H9 (cell line): ENCODE measurements around the gene GAS2. TPM values are rescaled to one million over a fixed set of nuclear protein-coding genes. Genes with fewer than 3 reads are reported as not detected.

ENCODE experiments used
- DNase-seq: peaks from one replicate; pipeline ENCODE4 v3.0.0-alpha.2; 2017
- H2AFZ ChIP-seq: one replicate; pipeline ENCODE4 v1.6.1; 2013; ENCODE audit warnings: mild to moderate bottlenecking, low read length, control low read depth, moderate library complexity
- H2AK5ac ChIP-seq: 2 replicates; pipeline ENCODE4 v1.6.1; 2013; ENCODE audit warnings: low read length, control low read depth, mixed read lengths; ENCODE audit not compliant: insufficient read length
- H2BK120ac ChIP-seq: one replicate; pipeline ENCODE4 v1.6.1; 2013; ENCODE audit warnings: low read depth, mild to moderate bottlenecking, low read length, control low read depth, inconsistent platforms; ENCODE audit not compliant: poor library complexity, severe bottlenecking
- H2BK12ac ChIP-seq: 2 replicates; pipeline ENCODE4 v1.6.1; 2013; ENCODE audit warnings: low read length, control low read depth, mixed read lengths, low read depth; ENCODE audit not compliant: insufficient read length
- H2BK15ac ChIP-seq: 2 replicates; pipeline ENCODE4 v1.6.1; 2013; ENCODE audit warnings: low read depth, low read length, control low read depth
- H2BK20ac ChIP-seq: one replicate; pipeline ENCODE4 v1.6.1; 2013; ENCODE audit warnings: low read depth, mild to moderate bottlenecking, low read length, control low read depth, inconsistent platforms; ENCODE audit not compliant: poor library complexity, severe bottlenecking
- H2BK5ac ChIP-seq: 2 replicates; pipeline ENCODE4 v1.6.1; 2013; ENCODE audit warnings: low read length, control low read depth, mixed read lengths; ENCODE audit not compliant: insufficient read length
- H3K14ac ChIP-seq: 2 replicates; pipeline ENCODE4 v1.6.1; 2013; ENCODE audit warnings: low read length, control low read depth; ENCODE audit not compliant: insufficient read depth
- H3K18ac ChIP-seq: 2 replicates; pipeline ENCODE4 v1.6.1; 2013; ENCODE audit warnings: low read depth, mild to moderate bottlenecking, mixed read lengths, low read length, control low read depth; ENCODE audit not compliant: insufficient read length
- H3K23ac ChIP-seq: 2 replicates; pipeline ENCODE4 v1.6.1; 2013; ENCODE audit warnings: low read length, control low read depth, mixed read lengths, low read depth; ENCODE audit not compliant: insufficient read length
- H3K23me2 ChIP-seq: 2 replicates; pipeline ENCODE4 v1.6.1; 2013; ENCODE audit warnings: low read depth, mild to moderate bottlenecking, mixed read lengths, low read length, control low read depth; ENCODE audit not compliant: insufficient read length, poor library complexity, severe bottlenecking
- H3K27ac ChIP-seq: 2 replicates; pipeline ENCODE4 v1.5.1; 2013; ENCODE audit warnings: low read length, control low read depth, mixed read lengths, low read depth; ENCODE audit not compliant: insufficient read length
- H3K27me3 ChIP-seq: 2 replicates; pipeline ENCODE4 v1.6.1; 2013; ENCODE audit warnings: low read length, control low read depth, inconsistent platforms; ENCODE audit not compliant: insufficient read depth
- H3K4ac ChIP-seq: 2 replicates; pipeline ENCODE4 v1.6.1; 2013; ENCODE audit warnings: low read depth, mild to moderate bottlenecking, control low read depth, inconsistent platforms, low read length, moderate library complexity
- H3K4me1 ChIP-seq: 2 replicates; pipeline ENCODE4 v1.6.1; 2013; ENCODE audit warnings: low read length, control low read depth, inconsistent platforms; ENCODE audit not compliant: insufficient read depth
- H3K4me2 ChIP-seq: 2 replicates; pipeline ENCODE4 v1.6.1; 2013; ENCODE audit warnings: low read length, control low read depth, mixed read lengths; ENCODE audit not compliant: insufficient read length, insufficient read depth
- H3K56ac ChIP-seq: 2 replicates; pipeline ENCODE4 v1.6.1; 2013; ENCODE audit warnings: low read depth, mild to moderate bottlenecking, mixed read lengths, low read length, control low read depth; ENCODE audit not compliant: insufficient read length
- H3K79me1 ChIP-seq: 2 replicates; pipeline ENCODE4 v1.6.1; 2013; ENCODE audit warnings: low read depth, mild to moderate bottlenecking, moderate library complexity, low read length, control low read depth, inconsistent platforms; ENCODE audit not compliant: insufficient read depth, poor library complexity, severe bottlenecking
- H3K79me2 ChIP-seq: 2 replicates; pipeline ENCODE4 v1.6.1; 2013; ENCODE audit warnings: low read length, control low read depth, inconsistent platforms; ENCODE audit not compliant: insufficient read depth
- H3K9ac ChIP-seq: 2 replicates; pipeline ENCODE4 v1.6.1; 2013; ENCODE audit warnings: low read length, control low read depth, mixed read lengths; ENCODE audit not compliant: insufficient read length; ENCODE audit errors: extremely low read depth
- H3K9me3 ChIP-seq: one replicate; pipeline ENCODE4 v1.6.1; 2013; ENCODE audit warnings: low read depth, low read length, inconsistent platforms; ENCODE audit not compliant: control insufficient read depth
- H3T11ph ChIP-seq: one replicate; pipeline ENCODE4 v1.6.1; 2013; ENCODE audit warnings: mild to moderate bottlenecking, low read length, control low read depth, inconsistent platforms
- H4K20me1 ChIP-seq: one replicate; pipeline ENCODE4 v1.6.1; 2013; ENCODE audit not compliant: control insufficient read depth, insufficient read length, insufficient read depth
- H4K5ac ChIP-seq: 2 replicates; pipeline ENCODE4 v1.6.1; 2013; ENCODE audit warnings: low read depth, mild to moderate bottlenecking, mixed read lengths, low read length, control low read depth; ENCODE audit not compliant: insufficient read length
- H4K8ac ChIP-seq: replicated peaks from 2 replicates; pipeline ENCODE4 v1.6.1; 2013; ENCODE audit warnings: low read length, control low read depth, mixed read lengths, low read depth; ENCODE audit not compliant: insufficient read length
- H4K91ac ChIP-seq: 2 replicates; pipeline ENCODE4 v1.6.1; 2013; ENCODE audit warnings: low read depth, mild to moderate bottlenecking, moderate library complexity, mixed read lengths, low read length, control low read depth; ENCODE audit not compliant: insufficient read length
- H3K27ac Mint-ChIP-seq, 3 experiments: 2 replicates in 2 of 3; 3 replicates in 1 of 3; pipeline ENCODE4 v1.8.0; 2020 to 2021; ENCODE audit warnings: mixed read lengths in 3 of 3, mild to moderate bottlenecking in 1 of 3, moderate library complexity in 1 of 3
- H3K27me3 Mint-ChIP-seq: 2 replicates; pipeline ENCODE4 v1.8.0; 2021; ENCODE audit warnings: low read depth, mild to moderate bottlenecking, moderate library complexity, mixed read lengths
- H3K36me3 Mint-ChIP-seq, 3 experiments: 2 replicates in 2 of 3; 3 replicates in 1 of 3; pipeline ENCODE4 v1.8.0; 2020 to 2021; ENCODE audit warnings: low read depth in 3 of 3, mixed read lengths in 3 of 3; ENCODE audit not compliant: insufficient read depth in 1 of 3
- H3K4me1 Mint-ChIP-seq, 2 experiments: 2 replicates each; pipeline ENCODE4 v1.8.0; 2020; ENCODE audit warnings: mixed read lengths in 2 of 2
- H3K4me3 Mint-ChIP-seq, 2 experiments: 2 replicates in 1 of 2; 3 replicates in 1 of 2; pipeline ENCODE4 v1.8.0; 2020 to 2021; ENCODE audit warnings: mild to moderate bottlenecking in 2 of 2, mixed read lengths in 2 of 2, moderate library complexity in 1 of 2
- H3K9me3 Mint-ChIP-seq, 2 experiments: 2 replicates in 1 of 2; 3 replicates in 1 of 2; pipeline ENCODE4 v1.8.0; 2020; ENCODE audit warnings: mild to moderate bottlenecking in 2 of 2, mixed read lengths in 2 of 2, moderate library complexity in 1 of 2
- WGBS: extraction: QIAGEN DNeasy Blood & Tissue Kit; methylation state at CpG from one replicate; pipeline ENCODE4 v1.1.7; 2013; ENCODE audit warnings: missing lambda C conversion rate, low lambda C conversion rate, mixed read lengths; ENCODE audit not compliant: insufficient read length; ENCODE audit errors: extremely low coverage; 5-methylcytosine and 5-hydroxymethylcytosine counted together
- total RNA-seq: library from RNA; stranded (reverse); gene quantifications from 2 replicates; pipeline ENCODE4 v1.2.1, GENCODE V29; 2021
- TF ChIP-seq, protein P1 (sequence below): fragments of 200-600 bp; sonication (generic); conservative IDR thresholded peaks from 3 replicates; pipeline ENCODE4 v1.8.0; 2021; ENCODE audit warnings: antibody characterized with exemption, mild to moderate bottlenecking

The GAS2 gene
- total RNA-seq, 1 experiment from 2014 or later = 1.7 TPM

DNA sequence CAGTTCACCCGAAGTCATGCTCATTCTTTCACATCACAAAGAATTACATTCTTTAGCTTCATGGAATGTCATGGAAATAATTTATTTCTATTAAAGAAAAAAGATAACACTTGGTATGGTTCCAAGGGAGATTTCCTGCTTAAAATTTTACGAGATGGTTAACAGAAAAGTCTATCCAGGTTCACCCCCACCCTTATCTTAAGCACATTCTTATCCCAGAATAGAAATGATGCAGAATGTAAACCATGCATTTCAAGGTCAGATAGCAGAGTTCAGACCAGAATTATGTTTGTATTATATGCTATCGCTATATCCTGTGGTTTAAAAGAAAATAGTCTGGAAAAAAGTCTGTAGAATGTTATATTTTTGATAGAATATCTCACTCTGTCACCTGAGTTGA is 58.7 kb downstream of the GAS2 start:
- Histone ChIP-seq H3K9ac (no peak overlapping the region), H3T11ph (no peak overlapping the region), H3K23me2 (no peaks in the 10 kb centered on the region), H4K91ac (no peak overlapping the region), H2BK120ac (no peak overlapping the region), H4K5ac (no peak overlapping the region), H3K4ac (no peak overlapping the region), H2AFZ (no peak overlapping the region), H3K27ac (no peak overlapping the region), H3K9me3 (no peaks in the 10 kb centered on the region), H3K79me1 (no peaks in the 10 kb centered on the region), H4K20me1 (no peaks in the 10 kb centered on the region), H2AK5ac (no peak overlapping the region), H3K56ac (no peak overlapping the region), H2BK15ac (no peak overlapping the region), H3K14ac (no peak overlapping the region), H3K4me1 (no peaks in the 10 kb centered on the region), H2BK5ac (no peak overlapping the region), H3K27me3 (no peaks in the 10 kb centered on the region), H3K18ac (no peak overlapping the region), H3K79me2 (no peaks in the 10 kb centered on the region), H2BK20ac (no peak overlapping the region), H3K4me2 (no peak overlapping the region), H4K8ac (no peak overlapping the region), H2BK12ac (no peak overlapping the region), H3K23ac (no peak overlapping the region)
- Mint-ChIP-seq H3K27ac (no peak overlapping the region), H3K27me3 (no peaks in the 10 kb centered on the region; the same call in 1 of the 2 replicates), H3K9me3 (no peaks in the 10 kb centered on the region), H3K4me3 (no peak overlapping the region), H3K4me1 (no peaks in the 10 kb centered on the region), H3K36me3 (no peaks in the 10 kb centered on the region)
- TF ChIP-seq, protein P1, sequence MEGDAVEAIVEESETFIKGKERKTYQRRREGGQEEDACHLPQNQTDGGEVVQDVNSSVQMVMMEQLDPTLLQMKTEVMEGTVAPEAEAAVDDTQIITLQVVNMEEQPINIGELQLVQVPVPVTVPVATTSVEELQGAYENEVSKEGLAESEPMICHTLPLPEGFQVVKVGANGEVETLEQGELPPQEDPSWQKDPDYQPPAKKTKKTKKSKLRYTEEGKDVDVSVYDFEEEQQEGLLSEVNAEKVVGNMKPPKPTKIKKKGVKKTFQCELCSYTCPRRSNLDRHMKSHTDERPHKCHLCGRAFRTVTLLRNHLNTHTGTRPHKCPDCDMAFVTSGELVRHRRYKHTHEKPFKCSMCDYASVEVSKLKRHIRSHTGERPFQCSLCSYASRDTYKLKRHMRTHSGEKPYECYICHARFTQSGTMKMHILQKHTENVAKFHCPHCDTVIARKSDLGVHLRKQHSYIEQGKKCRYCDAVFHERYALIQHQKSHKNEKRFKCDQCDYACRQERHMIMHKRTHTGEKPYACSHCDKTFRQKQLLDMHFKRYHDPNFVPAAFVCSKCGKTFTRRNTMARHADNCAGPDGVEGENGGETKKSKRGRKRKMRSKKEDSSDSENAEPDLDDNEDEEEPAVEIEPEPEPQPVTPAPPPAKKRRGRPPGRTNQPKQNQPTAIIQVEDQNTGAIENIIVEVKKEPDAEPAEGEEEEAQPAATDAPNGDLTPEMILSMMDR = no peak
- WGBS = no CpG with 5 or more reads among the region's 3 CpGs
- no peak for DNase-seq
